ENCODE measurements around the gene RAB31. TPM values are rescaled to one million over a fixed set of nuclear protein-coding genes. Genes with fewer than 3 reads are reported as not detected.

The RAB31 gene
- total RNA-seq, 1 experiment from 2014 or later: 9.5 TPM

- Mint-ChIP-seq H3K9me3 (ENCODE audit: unreplicated experiment) (no peaks in the 10 kb centered on the region), H3K27ac (ENCODE audit: unreplicated experiment) (no peak overlapping the region), H3K27me3 (ENCODE audit: insufficient read depth, unreplicated experiment) (no peaks in the 10 kb centered on the region), H3K4me1 (ENCODE audit: low read depth, unreplicated experiment) (no peaks in the 10 kb centered on the region), H3K36me3 (ENCODE audit: insufficient read depth, unreplicated experiment) (no peaks in the 10 kb centered on the region), H3K4me3 (ENCODE audit: unreplicated experiment) (no peak overlapping the region)
- Histone ChIP-seq H3K36me3 (ENCODE audit: control insufficient read depth, insufficient read depth, low read length) (no peaks in the 10 kb centered on the region), H3K27me3 (replicated peaks; ENCODE audit: control insufficient read depth, insufficient read depth, low read length) (no peaks in the 10 kb centered on the region), H3K4me3 (ENCODE audit: low read depth, low read length) (no peak overlapping the region), H3K9me3 (no peaks in the 10 kb centered on the region), H3K4me1 (no peaks in the 10 kb centered on the region)
- no peak for DNase-seq
- intact Hi-C loops (cut with micrococcal nuclease; ENCODE audit: unreplicated experiment): no loop called here
- BruUV-seq (replicated peaks): no TSS peak
- CTCF ChIA-PET: no interaction called here
- POLR2A ChIA-PET: no interaction called here
- TF ChIP-seq, protein P1, sequence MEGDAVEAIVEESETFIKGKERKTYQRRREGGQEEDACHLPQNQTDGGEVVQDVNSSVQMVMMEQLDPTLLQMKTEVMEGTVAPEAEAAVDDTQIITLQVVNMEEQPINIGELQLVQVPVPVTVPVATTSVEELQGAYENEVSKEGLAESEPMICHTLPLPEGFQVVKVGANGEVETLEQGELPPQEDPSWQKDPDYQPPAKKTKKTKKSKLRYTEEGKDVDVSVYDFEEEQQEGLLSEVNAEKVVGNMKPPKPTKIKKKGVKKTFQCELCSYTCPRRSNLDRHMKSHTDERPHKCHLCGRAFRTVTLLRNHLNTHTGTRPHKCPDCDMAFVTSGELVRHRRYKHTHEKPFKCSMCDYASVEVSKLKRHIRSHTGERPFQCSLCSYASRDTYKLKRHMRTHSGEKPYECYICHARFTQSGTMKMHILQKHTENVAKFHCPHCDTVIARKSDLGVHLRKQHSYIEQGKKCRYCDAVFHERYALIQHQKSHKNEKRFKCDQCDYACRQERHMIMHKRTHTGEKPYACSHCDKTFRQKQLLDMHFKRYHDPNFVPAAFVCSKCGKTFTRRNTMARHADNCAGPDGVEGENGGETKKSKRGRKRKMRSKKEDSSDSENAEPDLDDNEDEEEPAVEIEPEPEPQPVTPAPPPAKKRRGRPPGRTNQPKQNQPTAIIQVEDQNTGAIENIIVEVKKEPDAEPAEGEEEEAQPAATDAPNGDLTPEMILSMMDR (IDR thresholded peaks at IDR 0.05; ENCODE audit: insufficient read depth in 1 of 2, low read depth in 1 of 2, low read length in 1 of 2, severe bottlenecking in 1 of 2, unreplicated experiment in 1 of 2): no peak
Measured at GRCh38 chr18:9750606-9751304, 42.7 kb downstream of the RAB31 start.

DNA sequence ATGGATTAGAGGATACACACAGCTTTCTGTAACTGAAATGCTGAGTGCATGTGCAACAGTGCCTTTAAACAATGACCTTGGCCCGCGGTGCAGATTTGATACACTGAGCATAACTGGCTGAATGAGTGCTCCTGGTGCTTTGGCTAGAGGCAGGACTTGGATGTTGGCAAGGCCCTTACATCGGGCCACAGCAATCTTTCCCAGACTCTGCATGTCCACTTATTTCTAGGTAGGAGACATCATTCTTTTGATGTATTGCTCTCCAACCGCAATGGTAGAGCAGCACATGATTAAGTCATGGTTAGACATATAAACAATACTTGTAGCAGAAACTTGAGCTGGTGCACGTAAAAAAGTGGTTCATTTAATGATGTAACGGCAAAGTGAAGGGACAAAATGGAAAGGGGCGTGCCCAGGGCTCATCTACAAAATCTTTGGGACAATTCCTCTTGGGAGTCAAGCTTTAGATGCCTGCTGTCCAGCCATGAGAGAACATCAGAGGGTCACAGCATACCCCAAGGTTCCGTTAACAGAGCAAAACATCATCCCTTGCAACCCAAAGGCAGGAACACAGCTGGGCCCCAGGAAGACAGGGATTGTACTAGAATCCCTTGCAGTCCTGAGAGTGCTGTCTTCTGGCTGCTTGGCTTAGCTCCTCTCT, 43.4 kb downstream of the RAB31 start:
- no peaks in the 10 kb centered on the region for H3K4me1 Mint-ChIP-seq (ENCODE audit: low read depth, unreplicated experiment)
- no peaks in the 10 kb centered on the region for H3K36me3 ChIP-seq (ENCODE audit: control insufficient read depth, insufficient read depth, low read length)
- no peaks in the 10 kb centered on the region for H3K9me3 ChIP-seq
- POLR2A ChIA-PET: no interaction called here
- H3K4me3 Mint-ChIP-seq (ENCODE audit: unreplicated experiment): no peak overlapping the region
- CTCF ChIA-PET: no interaction called here
- H3K27me3 ChIP-seq (replicated peaks; ENCODE audit: control insufficient read depth, insufficient read depth, low read length): no peaks in the 10 kb centered on the region
- H3K4me1 ChIP-seq: no peaks in the 10 kb centered on the region
- no peaks in the 10 kb centered on the region for H3K36me3 Mint-ChIP-seq (ENCODE audit: insufficient read depth, unreplicated experiment)
- H3K27me3 Mint-ChIP-seq (ENCODE audit: insufficient read depth, unreplicated experiment): no peaks in the 10 kb centered on the region
- intact Hi-C loops (cut with micrococcal nuclease; ENCODE audit: unreplicated experiment): no loop called here
- TF ChIP-seq, protein P1 (IDR thresholded peaks at IDR 0.05; ENCODE audit: insufficient read depth in 1 of 2, low read depth in 1 of 2, low read length in 1 of 2, severe bottlenecking in 1 of 2, unreplicated experiment in 1 of 2): no peak
- H3K27ac Mint-ChIP-seq (ENCODE audit: unreplicated experiment): no peak overlapping the region
- no peak overlapping the region for H3K4me3 ChIP-seq (ENCODE audit: low read depth, low read length)
- H3K9me3 Mint-ChIP-seq (ENCODE audit: unreplicated experiment): no peaks in the 10 kb centered on the region
- DNase-seq: no peak
- BruUV-seq (replicated peaks): no TSS peak

DNA sequence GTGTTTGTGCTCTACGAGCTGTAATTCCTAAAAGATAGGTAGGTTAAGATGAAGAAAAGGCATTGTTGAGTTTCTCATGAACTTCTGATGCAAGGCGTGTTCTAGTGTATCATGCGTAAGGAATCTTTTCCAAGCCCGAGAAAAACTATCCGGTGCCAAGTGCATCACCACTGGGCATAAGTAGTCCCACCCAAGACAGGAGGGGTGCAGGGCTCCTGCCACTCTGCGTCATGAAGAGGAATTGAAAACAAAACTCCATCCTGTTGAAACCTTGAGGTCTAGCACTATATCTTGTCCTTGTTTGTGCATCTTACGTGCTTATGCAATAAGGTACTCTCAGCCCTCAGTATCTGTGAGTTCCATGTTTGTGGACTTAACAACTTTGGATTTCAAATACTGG, 45.7 kb downstream of the RAB31 start:
- Mint-ChIP-seq H3K36me3 (ENCODE audit: insufficient read depth, unreplicated experiment) (no peaks in the 10 kb centered on the region), H3K27me3 (ENCODE audit: insufficient read depth, unreplicated experiment) (no peaks in the 10 kb centered on the region), H3K4me1 (ENCODE audit: low read depth, unreplicated experiment) (no peaks in the 10 kb centered on the region), H3K9me3 (ENCODE audit: unreplicated experiment) (no peaks in the 10 kb centered on the region), H3K4me3 (ENCODE audit: unreplicated experiment) (no peak overlapping the region), H3K27ac (ENCODE audit: unreplicated experiment) (no peak overlapping the region)
- TF ChIP-seq, protein P1 (IDR thresholded peaks at IDR 0.05; ENCODE audit: insufficient read depth in 1 of 2, low read depth in 1 of 2, low read length in 1 of 2, severe bottlenecking in 1 of 2, unreplicated experiment in 1 of 2): no peak
- ChIA-PET POLR2A (no interaction called here), CTCF (no interaction called here)
- no peaks in the 10 kb centered on the region for H3K4me1 ChIP-seq
- BruUV-seq (replicated peaks): no TSS peak
- H3K27me3 ChIP-seq (replicated peaks; ENCODE audit: control insufficient read depth, insufficient read depth, low read length): no peaks in the 10 kb centered on the region
- H3K4me3 ChIP-seq (ENCODE audit: low read depth, low read length): no peak overlapping the region
- no peaks in the 10 kb centered on the region for H3K9me3 ChIP-seq
- intact Hi-C loops (cut with micrococcal nuclease; ENCODE audit: unreplicated experiment): no loop called here
- no peak for DNase-seq
- H3K36me3 ChIP-seq (ENCODE audit: control insufficient read depth, insufficient read depth, low read length): no peaks in the 10 kb centered on the region
